HL-60 (cell line): ENCODE data around the gene KIR3DL1.
"Not testable (repeated sequence)": the region's sequence is repeated elsewhere in the genome, so short reads cannot be mapped to it uniquely, and the experiment has no call there.

ENCODE experiments used
- DNase-seq, 2 experiments: peaks; one replicate each; pipeline ENCODE4 v3.0.0-alpha.2; 2010 to 2020; ENCODE audit warnings: low read depth in 1 of 2, low spot score in 1 of 2
- H3K27ac ChIP-seq: fragments of 250-450 bp; sonication (Bioruptor Pico); replicated peaks from 2 replicates; pipeline ENCODE4 v1.5.1; 2020; ENCODE audit warnings: mild to moderate bottlenecking, moderate library complexity
- H3K27me3 ChIP-seq: fragments of 250-450 bp; sonication (Bioruptor Pico); 2 replicates; pipeline ENCODE4 v1.5.1; 2021; ENCODE audit warnings: mild to moderate bottlenecking, moderate library complexity; ENCODE audit not compliant: insufficient read depth, poor library complexity, severe bottlenecking
- H3K4me3 ChIP-seq: replicated peaks from 2 replicates; pipeline ENCODE4 v1.5.1; 2011; ENCODE audit warnings: mild to moderate bottlenecking, control low read depth, low read length; ENCODE audit not compliant: insufficient read depth
- CTCF ChIP-seq: IDR thresholded peaks from one replicate; pipeline ENCODE4 v1.5.1; 2011; ENCODE audit warnings: low read length, control low read depth, inconsistent platforms; ENCODE audit not compliant: insufficient read depth
- GABPA ChIP-seq: IDR thresholded peaks from 2 replicates; pipeline ENCODE4 v1.6.1; 2012; ENCODE audit warnings: low read depth
- POLR2AphosphoS5 ChIP-seq: IDR thresholded peaks from 2 replicates; pipeline ENCODE4 v1.6.1; 2012; ENCODE audit warnings: low read depth
- REST ChIP-seq: IDR thresholded peaks from 2 replicates; pipeline ENCODE4 v1.6.1; 2012; ENCODE audit warnings: low read depth; ENCODE audit not compliant: insufficient replicate concordance
- SPI1 ChIP-seq: IDR thresholded peaks from 2 replicates; pipeline ENCODE4 v1.6.1; 2012; ENCODE audit warnings: low read depth, mild to moderate bottlenecking, borderline replicate concordance

The KIR3DL1 gene

GRCh38 chr19:54804571-54804970, 11.7 kb upstream of the KIR3DL1 start:
- TF ChIP-seq SPI1 = no peak
- TF ChIP-seq GABPA = no peak
- no peak for TF ChIP-seq POLR2AphosphoS5
- TF ChIP-seq CTCF = no peak
- no peak for TF ChIP-seq REST
- DNase-seq = no peak
- no peak overlapping the region for H3K4me3 ChIP-seq
- H3K27me3 ChIP-seq = no peaks in the 10 kb centered on the region
- H3K27ac ChIP-seq = no peak overlapping the region

GRCh38 chr19:54805665-54806515, 10.4 kb upstream of the KIR3DL1 start:
- H3K4me3 ChIP-seq = no peak overlapping the region
- no peaks in the 10 kb centered on the region for H3K27me3 ChIP-seq
- DNase-seq = no peak
- H3K27ac ChIP-seq = no peak overlapping the region
- no peak for TF ChIP-seq CTCF
- TF ChIP-seq REST = no peak
- no peak for TF ChIP-seq SPI1
- TF ChIP-seq GABPA = no peak
- no peak for TF ChIP-seq POLR2AphosphoS5

DNA sequence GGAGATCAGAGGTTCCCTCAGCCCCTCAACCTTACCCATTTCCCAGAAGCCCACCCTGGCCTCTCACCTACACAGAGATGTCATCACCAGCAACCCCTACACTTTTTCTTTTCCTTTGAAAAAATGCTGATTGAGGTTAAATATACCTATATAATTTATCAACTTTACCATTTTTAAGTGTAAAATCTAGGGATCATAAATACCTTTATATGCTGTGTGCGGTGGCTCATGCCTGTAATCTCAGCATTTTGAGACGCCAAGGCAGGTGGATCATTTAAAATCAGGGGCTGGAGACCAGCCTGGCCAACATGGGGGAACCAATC, 9.8 kb upstream of the KIR3DL1 start:
- Histone ChIP-seq H3K4me3 (no peak overlapping the region), H3K27ac (no peak overlapping the region), H3K27me3 (no peaks in the 10 kb centered on the region)
- DNase-seq = no peak
- no peak for TF ChIP-seq GABPA
- no peak for TF ChIP-seq CTCF
- TF ChIP-seq SPI1 = no peak
- TF ChIP-seq POLR2AphosphoS5 = no peak
- TF ChIP-seq REST = no peak

DNA sequence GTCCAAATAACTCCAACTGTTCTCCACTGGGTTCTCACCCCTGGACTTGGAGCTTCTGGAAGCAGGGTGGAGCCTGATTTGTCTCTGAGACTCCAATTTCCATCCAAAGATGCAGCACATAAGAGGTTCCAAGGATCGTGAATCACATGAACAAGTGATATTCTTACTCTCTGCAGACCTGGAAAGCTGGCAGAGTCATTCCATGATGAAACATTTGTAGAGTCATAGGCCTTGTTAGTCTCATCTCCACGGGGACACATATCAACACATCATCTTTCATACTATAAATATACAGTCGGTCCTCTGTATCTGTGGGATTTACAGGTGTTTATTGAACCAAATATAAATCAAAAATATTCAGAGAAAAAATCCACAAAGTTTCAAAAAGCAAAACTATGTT, 1.7 kb upstream of the KIR3DL1 start:
- H3K4me3 ChIP-seq, H3K27me3 ChIP-seq, H3K27ac ChIP-seq, DNase-seq: not testable (repeated sequence)
